Measurements from ENCODE around the gene NT5C2. TPM values are rescaled to one million over a fixed set of nuclear protein-coding genes. Genes with fewer than 3 reads are reported as not detected.

Gene NT5C2
- total and polyA plus RNA-seq, 2 of the 8 experiments (the other 6 are each of a cell fraction or from before 2014, with no cell fraction given): 35.2 to 106 TPM

DNA sequence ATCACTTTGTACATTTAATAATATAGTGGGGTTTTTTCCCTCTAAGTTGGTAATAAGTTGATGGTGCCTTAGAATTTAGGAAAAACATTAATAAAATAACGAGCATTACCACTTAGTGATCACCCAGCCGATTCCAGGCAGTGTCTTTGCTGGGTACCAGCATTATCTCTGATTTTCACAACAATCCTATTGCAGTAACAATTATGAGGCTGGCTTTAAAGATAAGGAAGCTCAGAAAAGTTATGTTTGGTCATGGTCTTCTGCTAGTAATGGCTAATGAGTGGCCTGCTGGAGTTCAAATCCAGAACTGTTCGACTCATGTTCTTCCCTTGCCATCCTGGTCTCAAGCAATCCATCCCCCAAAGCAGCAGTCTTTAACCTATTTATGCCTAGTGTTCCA lies 147.1 kb downstream of the NT5C2 start (continued):
- TF ChIP-seq BACH1 (IDR thresholded peaks at IDR 0.05; ENCODE audit: low read length): no peak
